Activated CD4-positive, alpha-beta T cell treated with anti-CD3 and anti-CD28 coated beads for 36 hours (primary cell): ENCODE results near the gene TPP1. TPM values are rescaled to one million over a fixed set of nuclear protein-coding genes. Genes with fewer than 3 reads are reported as not detected.
A peak's percentile ranks its signal among the peaks of the same experiment; 100 is the strongest.

ENCODE experiments used
- ATAC-seq: fragments of 200-7000 bp; cut with Tn5 transposase; one replicate; pipeline ENCODE4 v1.10.0; 2021; ENCODE audit warnings: mild to moderate bottlenecking, moderate library complexity
- CTCF ChIA-PET: fragments of 350-600 bp; sonication (Branson Sonifier 250); formaldehyde crosslinking; loops from one replicate; lab custom pipeline; 2021; ENCODE audit warnings: antibody characterized with exemption; lab: Charles Lee
- POLR2A ChIA-PET: fragments of 350-600 bp; sonication (Branson Sonifier 250); formaldehyde crosslinking; loops from one replicate; lab custom pipeline; 2021; ENCODE audit warnings: antibody characterized with exemption, inconsistent platforms; lab: Charles Lee
- DNase-seq: peaks from one replicate; pipeline ENCODE4 v3.0.0-alpha.2; 2020
- H3K27ac Mint-ChIP-seq: one replicate; pipeline ENCODE4 v1.8.0; 2021; ENCODE audit warnings: mixed read lengths
- H3K27me3 Mint-ChIP-seq: one replicate; pipeline ENCODE4 v1.8.0; 2021; ENCODE audit warnings: mixed read lengths
- H3K36me3 Mint-ChIP-seq: one replicate; pipeline ENCODE4 v1.8.0; 2021; ENCODE audit warnings: low read depth, mixed read lengths
- H3K4me1 Mint-ChIP-seq: one replicate; pipeline ENCODE4 v1.8.0; 2021; ENCODE audit warnings: mixed read lengths
- H3K4me3 Mint-ChIP-seq: one replicate; pipeline ENCODE4 v1.8.0; 2021; ENCODE audit warnings: mild to moderate bottlenecking, moderate library complexity, mixed read lengths
- H3K9me3 Mint-ChIP-seq: one replicate; pipeline ENCODE4 v1.8.0; 2021; ENCODE audit warnings: low read depth, mixed read lengths
- intact Hi-C, 2 experiments: fragments of 100-400 bp; cut with DNase I in 1 of 2; cut with micrococcal nuclease in 1 of 2; formaldehyde crosslinking; loops; one replicate each; pipeline versions ENCODE4 v1.14.2 to v1.15.1; 2022 to 2024; cut with DNase I, micrococcal nuclease
- total RNA-seq, 2 experiments: library from RNA; stranded (reverse); gene quantifications; one replicate each; pipeline ENCODE4 v1.2.3, GENCODE V29; 2021

The TPP1 gene
- total RNA-seq, 2 experiments from 2014 or later: 38.1 to 47.9 TPM

DNA sequence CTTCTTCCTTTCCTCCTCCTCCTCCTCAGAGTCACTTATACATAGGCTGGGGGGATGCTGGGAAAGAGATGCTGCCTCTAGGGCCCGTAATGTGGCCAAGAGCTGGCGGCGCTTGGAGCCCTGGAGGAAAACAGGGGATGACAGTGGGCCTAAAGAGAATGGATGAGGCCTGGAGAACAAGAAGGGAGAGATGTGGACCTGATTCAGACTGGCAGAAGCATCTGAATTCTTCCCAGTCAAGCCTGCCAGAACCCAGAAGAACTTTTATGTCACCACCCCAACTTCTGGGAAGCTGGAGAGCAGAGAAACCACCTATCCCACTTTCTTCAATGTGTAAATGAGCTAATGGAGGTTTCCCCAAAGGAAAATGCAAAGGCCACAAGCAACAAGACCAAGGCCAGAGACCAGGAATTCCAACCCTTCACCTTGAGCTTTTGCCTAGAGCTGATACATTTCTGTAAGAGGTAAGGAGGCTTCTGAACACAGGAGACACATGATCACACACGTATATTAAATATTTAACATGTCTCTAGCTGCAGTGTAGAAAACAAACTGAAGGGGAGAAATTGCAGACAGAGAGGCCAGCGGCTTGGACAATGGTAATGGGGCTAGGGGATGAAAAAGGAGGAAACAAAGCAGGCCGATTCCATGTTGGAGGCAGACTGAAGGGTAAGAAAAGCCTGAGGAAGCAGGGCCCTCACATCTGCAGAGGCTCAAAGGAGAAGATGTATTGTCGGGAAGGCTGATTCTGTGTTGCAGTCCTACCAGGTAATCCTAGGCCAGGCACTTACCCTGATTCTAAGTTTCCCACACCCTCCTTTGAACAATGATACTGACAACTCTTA is 16.9 kb downstream of the TPP1 start:
- Mint-ChIP-seq H3K4me3 (no peak overlapping the region), H3K27me3 (no peaks in the 10 kb centered on the region), H3K27ac (peak overlapping the region; percentile 40), H3K36me3 (peaks cover 36% of the 10 kb centered on the region), H3K4me1 (peaks cover 31% of the 10 kb centered on the region), H3K9me3 (no peaks in the 10 kb centered on the region)
- ChIA-PET POLR2A (interaction anchor here (0.6 to 1.5 kb wide), 3 partner anchors 10 to 65 kb away, joined by 3 to 5 read pairs (median 4); partner anchors contain the start of gene TAF10), CTCF (interaction anchor here (0.7 to 1.4 kb wide), 5 partner anchors 10 to 136 kb away, joined by 3 read pairs; partner anchors contain the start of gene MRPL17)
- DNase-seq (no peak), ATAC-seq (no peak)
- intact Hi-C loops: loop anchor here (2.0 to 10.0 kb wide), 5 partner anchors 144 to 910 kb away; partner anchors contain the start of genes APBB1 (in 1 of the 2) and PPFIBP2 (in 1 of the 2)

GRCh38 chr11:6601041-6601461 is 18.2 kb downstream of the TPP1 start:
- Mint-ChIP-seq H3K27me3 (no peaks in the 10 kb centered on the region), H3K4me1 (peaks cover 30% of the 10 kb centered on the region), H3K27ac (no peak overlapping the region), H3K36me3 (peaks cover 41% of the 10 kb centered on the region), H3K9me3 (no peaks in the 10 kb centered on the region), H3K4me3 (no peak overlapping the region)
- no peak for ATAC-seq
- ChIA-PET POLR2A (no interaction called here), CTCF (no interaction called here)
- DNase-seq: no peak
- intact Hi-C loops: loop anchor here (5.0 to 10.0 kb wide), 3 partner anchors 146 to 911 kb away; partner anchors contain the start of genes APBB1 (in 1 of the 2) and PPFIBP2 (in 1 of the 2)

- H3K9me3 Mint-ChIP-seq: no peaks in the 10 kb centered on the region
- H3K27me3 Mint-ChIP-seq: no peaks in the 10 kb centered on the region
- intact Hi-C loops: loop anchor here (5.0 to 10.0 kb wide), 3 partner anchors 147 to 912 kb away; partner anchors contain the start of genes APBB1 (in 1 of the 2) and PPFIBP2 (in 1 of the 2)
- H3K4me3 Mint-ChIP-seq: no peak overlapping the region
- ChIA-PET POLR2A (interaction anchor here (1.2 kb wide), 1 partner anchor 50 kb away, joined by 3 read pairs; no protein-coding TSS in a partner anchor), CTCF (interaction anchor here (0.8 to 1.9 kb wide), 4 partner anchors 13 to 83 kb away, joined by 3 to 5 read pairs (median 4); partner anchors contain the start of genes MRPL17 and TPP1)
- H3K27ac Mint-ChIP-seq: no peak overlapping the region
- peaks cover 30% of the 10 kb centered on the region for H3K4me1 Mint-ChIP-seq
- ATAC-seq: no peak
- peaks cover 39% of the 10 kb centered on the region for H3K36me3 Mint-ChIP-seq
- DNase-seq: no peak
These were observed 19.3 kb downstream of the TPP1 start for GRCh38 chr11:6599881-6600390.

- no peak for DNase-seq
- ChIA-PET CTCF (interaction anchor here (0.8 to 1.9 kb wide), 4 partner anchors 14 to 84 kb away, joined by 3 to 5 read pairs (median 4); partner anchors contain the start of genes MRPL17 and TPP1), POLR2A (interaction anchor here (1.2 kb wide), 1 partner anchor 50 kb away, joined by 3 read pairs; no protein-coding TSS in a partner anchor)
- H3K36me3 Mint-ChIP-seq: peaks cover 39% of the 10 kb centered on the region
- no peak overlapping the region for H3K4me3 Mint-ChIP-seq
- no peak for ATAC-seq
- H3K27me3 Mint-ChIP-seq: no peaks in the 10 kb centered on the region
- peaks cover 33% of the 10 kb centered on the region for H3K4me1 Mint-ChIP-seq
- H3K27ac Mint-ChIP-seq: no peak overlapping the region
- H3K9me3 Mint-ChIP-seq: no peaks in the 10 kb centered on the region
- intact Hi-C loops: no loop called here
These were observed 19.8 kb downstream of the TPP1 start for GRCh38 chr11:6599449-6599848.

GRCh38 chr11:6598555-6598954 is 20.7 kb downstream of the TPP1 start:
- peaks cover 43% of the 10 kb centered on the region for H3K36me3 Mint-ChIP-seq
- POLR2A ChIA-PET: no interaction called here
- no peak overlapping the region for H3K27ac Mint-ChIP-seq
- CTCF ChIA-PET: interaction anchor here (0.6 to 1.0 kb wide), 2 partner anchors 69 to 247 kb away, joined by 3 read pairs; partner anchors contain the start of gene OR10A5
- ATAC-seq: no peak
- H3K9me3 Mint-ChIP-seq: no peaks in the 10 kb centered on the region
- H3K4me1 Mint-ChIP-seq: peaks cover 40% of the 10 kb centered on the region
- H3K27me3 Mint-ChIP-seq: no peaks in the 10 kb centered on the region
- intact Hi-C loops: no loop called here
- DNase-seq: no peak
- H3K4me3 Mint-ChIP-seq: no peak overlapping the region

- peaks cover 45% of the 10 kb centered on the region for H3K36me3 Mint-ChIP-seq
- intact Hi-C loops: no loop called here
These were observed 22.9 kb downstream of the TPP1 start for GRCh38 chr11:6596239-6596877.

GRCh38 chr11:6594142-6594768 is 25.0 kb downstream of the TPP1 start:
- intact Hi-C loops: no loop called here
- Mint-ChIP-seq H3K4me3 (no peak overlapping the region), H3K4me1 (peaks cover 22% of the 10 kb centered on the region), H3K9me3 (no peaks in the 10 kb centered on the region), H3K27ac (no peak overlapping the region), H3K27me3 (no peaks in the 10 kb centered on the region), H3K36me3 (peaks cover 41% of the 10 kb centered on the region)
- CTCF ChIA-PET: interaction anchor here (0.7 to 1.3 kb wide), 4 partner anchors 112 to 215 kb away, joined by 3 to 5 read pairs (median 3); no protein-coding TSS in a partner anchor
- DNase-seq (no peak), ATAC-seq (no peak)
- POLR2A ChIA-PET: no interaction called here

More at GRCh38 chr11:6596239-6596877, 22.9 kb downstream of the TPP1 start:
- peaks cover 28% of the 10 kb centered on the region for H3K4me1 Mint-ChIP-seq
- no peaks in the 10 kb centered on the region for H3K27me3 Mint-ChIP-seq
- H3K27ac Mint-ChIP-seq: peak overlapping the region; percentile 3
- H3K4me3 Mint-ChIP-seq: no peak overlapping the region
- DNase-seq: no peak
- ChIA-PET CTCF (interaction anchor here (1.1 to 1.2 kb wide), 2 partner anchors 67 to 87 kb away, joined by 3 to 4 read pairs; partner anchors contain the start of gene MRPL17), POLR2A (no interaction called here)
- ATAC-seq: no peak
- H3K9me3 Mint-ChIP-seq: no peaks in the 10 kb centered on the region

DNA sequence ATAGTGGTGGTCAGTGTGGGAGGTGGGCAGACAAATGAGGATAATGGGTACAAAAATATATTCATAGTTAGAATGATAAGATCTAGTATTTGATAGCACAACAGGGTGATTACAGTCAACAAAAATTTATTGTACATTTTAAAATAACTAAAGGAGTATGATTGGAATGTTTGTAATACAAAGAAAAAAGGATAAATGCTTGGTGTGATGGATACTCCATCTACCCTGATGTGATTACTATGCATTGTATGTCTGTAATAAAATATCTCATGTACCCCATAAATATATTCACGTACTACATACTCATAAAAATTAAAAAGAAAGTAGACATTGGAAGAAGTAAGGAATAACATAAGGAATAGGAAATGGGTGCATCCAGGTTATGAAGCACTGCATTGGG is 31.2 kb downstream of the TPP1 start:
- CTCF ChIA-PET: interaction anchor here (2.5 kb wide), 1 partner anchor 57 kb away, joined by 6 read pairs; no protein-coding TSS in a partner anchor
- intact Hi-C loops: no loop called here
- H3K4me1 Mint-ChIP-seq: no peaks in the 10 kb centered on the region
- DNase-seq: no peak
- POLR2A ChIA-PET: no interaction called here
- no peak overlapping the region for H3K4me3 Mint-ChIP-seq
- H3K36me3 Mint-ChIP-seq: peaks cover 49% of the 10 kb centered on the region
- no peak overlapping the region for H3K27ac Mint-ChIP-seq
- no peaks in the 10 kb centered on the region for H3K27me3 Mint-ChIP-seq
- ATAC-seq: no peak
- peaks cover 19% of the 10 kb centered on the region for H3K9me3 Mint-ChIP-seq

DNA sequence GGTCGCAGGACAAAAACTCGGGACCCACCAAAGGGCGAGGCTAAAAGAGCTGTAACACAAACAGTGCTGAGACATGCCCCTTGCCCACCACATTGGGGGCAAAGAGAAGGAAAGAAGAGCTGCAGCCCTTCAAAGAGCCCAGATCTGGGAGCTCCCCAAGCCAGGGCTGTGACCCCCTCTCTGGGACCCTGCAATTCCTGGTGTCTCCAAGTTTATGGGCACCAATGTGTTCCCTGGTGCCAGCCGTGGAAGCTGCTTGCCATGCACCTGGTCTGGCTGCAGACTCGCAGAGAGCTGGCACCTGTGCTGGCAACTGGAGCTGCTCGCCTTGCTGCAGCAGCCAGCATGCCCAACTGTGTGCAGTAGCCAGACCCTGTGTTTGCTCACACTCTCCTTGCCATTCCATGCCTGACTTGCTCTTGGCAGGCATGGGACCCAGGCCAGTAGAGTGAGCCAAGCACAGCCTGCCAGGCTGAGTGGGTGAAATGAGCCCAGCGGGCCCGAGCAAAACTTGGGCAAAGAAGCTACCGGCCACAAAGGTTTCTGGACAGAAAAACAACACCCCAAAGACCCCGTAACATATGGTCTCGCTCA is 31.8 kb downstream of the TPP1 start:
- intact Hi-C loops: no loop called here
- Mint-ChIP-seq H3K27me3 (no peaks in the 10 kb centered on the region), H3K4me3 (no peak overlapping the region), H3K27ac (no peak overlapping the region), H3K36me3 (peaks cover 51% of the 10 kb centered on the region), H3K9me3 (peaks cover 21% of the 10 kb centered on the region), H3K4me1 (no peaks in the 10 kb centered on the region)
- CTCF ChIA-PET: interaction anchor here (0.7 to 2.5 kb wide), 4 partner anchors 10 to 77 kb away, joined by 3 to 6 read pairs (median 4); no protein-coding TSS in a partner anchor
- DNase-seq (no peak), ATAC-seq (no peak)
- POLR2A ChIA-PET: no interaction called here
